HG03378 (cell line): ENCODE measurements around the gene NIM1K.

Experiments
- ATAC-seq: cut with Tn5 transposase; IDR thresholded peaks from one replicate; pipeline ENCODE4 v1.9.1; 2021; ENCODE audit warnings: mild to moderate bottlenecking, moderate library complexity; ENCODE audit not compliant: unreplicated experiment

The NIM1K gene

DNA sequence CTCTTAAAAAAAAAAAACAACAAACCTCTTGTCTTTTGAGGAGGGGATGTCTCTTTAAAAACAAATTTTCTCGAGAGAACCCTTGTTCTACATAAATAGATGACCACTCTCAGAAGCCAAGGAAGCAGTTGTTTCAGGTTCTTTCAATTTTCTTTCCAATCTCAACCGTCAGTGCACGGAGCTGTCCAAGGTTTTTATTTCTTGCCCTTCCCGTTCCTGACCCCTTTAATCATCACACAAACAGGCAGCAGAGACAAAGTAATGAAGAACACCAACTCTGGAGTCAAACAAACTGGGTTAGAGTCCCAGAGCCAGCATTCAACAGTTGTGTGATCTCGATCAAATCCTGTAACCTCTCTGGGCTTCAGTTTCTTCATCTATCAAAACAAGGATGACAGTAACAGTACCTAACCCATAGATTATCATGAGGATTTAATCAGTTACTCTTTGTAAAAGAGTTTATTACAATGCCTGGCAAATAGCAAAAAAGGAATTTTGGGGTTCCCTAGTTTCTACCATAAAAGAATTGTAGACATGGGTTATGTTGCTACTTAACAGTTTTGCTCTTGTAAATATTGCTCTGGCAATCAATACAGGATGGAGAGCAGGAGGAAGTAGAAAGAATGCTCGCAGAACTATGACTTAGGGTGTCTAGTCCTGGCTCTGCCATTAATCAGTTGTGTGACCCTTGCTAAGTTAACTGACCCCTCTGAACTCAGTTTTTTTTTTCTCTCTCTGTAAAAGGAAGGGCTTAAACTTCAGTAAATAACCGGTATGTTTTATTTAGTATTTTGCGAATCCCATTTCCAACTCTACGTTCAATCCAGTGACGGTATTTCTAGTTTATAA is 1.0 kb upstream of the NIM1K start:
- ATAC-seq: no peak

DNA sequence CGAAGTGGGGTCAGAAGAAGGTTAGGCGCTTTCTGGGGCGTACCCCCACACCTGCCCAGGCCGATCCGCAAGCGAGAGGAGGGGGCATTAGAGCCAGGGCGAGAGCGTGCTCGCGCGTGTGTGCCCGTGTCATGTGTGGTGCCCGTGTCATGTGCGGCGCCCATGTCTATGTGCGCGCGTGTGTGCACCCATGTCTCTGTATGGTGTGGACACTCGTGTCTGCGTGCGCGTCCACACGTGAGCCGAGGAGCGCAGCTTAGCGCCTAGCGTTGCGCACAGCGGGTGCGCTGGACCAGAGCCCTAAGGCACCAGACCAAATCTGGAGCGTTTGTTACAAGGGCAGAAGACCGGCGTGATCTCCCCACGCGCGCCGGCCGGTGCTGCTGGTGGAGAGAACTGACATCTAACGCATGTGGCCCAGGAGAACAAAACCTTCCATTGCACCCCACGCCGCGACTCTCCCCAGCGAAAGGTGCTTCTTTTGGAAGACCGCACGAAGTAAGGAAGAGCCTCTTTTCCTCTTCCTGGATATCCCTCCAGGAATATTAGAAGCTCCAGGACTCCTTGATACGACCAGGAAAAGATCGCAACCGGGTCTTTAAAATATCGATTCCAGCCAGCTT is 644 bp downstream of the NIM1K start:
- peak; percentile 37 for ATAC-seq

DNA sequence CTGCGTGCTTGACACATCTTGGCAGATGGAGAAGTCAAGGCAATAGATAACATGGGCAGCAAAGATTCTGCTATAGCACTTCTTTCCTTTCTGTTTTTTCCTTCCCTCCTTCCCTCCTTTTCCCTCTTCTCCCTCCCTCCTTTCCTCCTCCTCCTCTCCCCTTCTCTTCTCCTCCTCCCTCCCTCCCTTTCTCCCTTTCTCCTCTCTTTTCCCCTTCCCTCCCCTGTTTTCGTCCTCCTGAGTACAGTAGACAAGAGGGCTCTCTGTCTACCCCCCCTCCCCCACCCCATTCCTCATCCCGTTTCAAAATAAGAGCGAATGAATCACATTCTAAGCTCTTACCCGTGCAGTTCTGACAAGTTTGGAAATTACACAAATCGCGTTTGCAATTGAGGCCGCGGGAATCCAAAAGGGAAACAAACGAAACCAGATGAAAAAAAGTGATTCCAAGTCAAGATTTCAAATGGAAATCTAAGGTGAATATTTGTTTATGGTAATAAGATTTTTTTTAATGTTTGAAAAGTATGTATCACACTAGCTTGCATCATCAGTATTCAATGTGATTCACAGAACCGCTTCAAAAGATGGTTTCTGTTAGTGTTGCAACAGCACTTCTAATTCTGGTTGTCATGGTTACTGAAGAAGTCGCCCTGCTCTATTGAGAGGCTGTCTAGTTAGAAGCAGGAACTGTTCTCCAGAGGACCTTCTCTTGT is 1.3 kb downstream of the NIM1K start:
- peak; percentile 63 for ATAC-seq

DNA sequence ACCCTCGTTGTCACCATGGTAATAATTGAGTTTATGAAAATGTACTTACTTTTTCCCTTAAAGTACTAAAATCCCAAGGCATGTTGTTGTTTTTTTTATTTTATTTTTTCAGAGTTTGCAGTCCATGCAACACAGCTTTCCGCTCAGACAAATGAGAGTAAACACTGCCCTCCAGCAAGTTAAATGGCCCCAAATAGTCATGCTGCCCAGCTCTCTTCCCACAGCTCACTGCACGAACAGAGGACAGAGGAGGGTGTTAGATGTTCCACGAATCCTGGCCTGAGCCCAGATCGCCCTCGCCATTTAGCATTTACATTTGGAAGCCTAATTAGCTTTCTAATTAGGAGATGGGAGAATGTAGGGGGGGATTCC is 1.9 kb downstream of the NIM1K start:
- no peak for ATAC-seq

DNA sequence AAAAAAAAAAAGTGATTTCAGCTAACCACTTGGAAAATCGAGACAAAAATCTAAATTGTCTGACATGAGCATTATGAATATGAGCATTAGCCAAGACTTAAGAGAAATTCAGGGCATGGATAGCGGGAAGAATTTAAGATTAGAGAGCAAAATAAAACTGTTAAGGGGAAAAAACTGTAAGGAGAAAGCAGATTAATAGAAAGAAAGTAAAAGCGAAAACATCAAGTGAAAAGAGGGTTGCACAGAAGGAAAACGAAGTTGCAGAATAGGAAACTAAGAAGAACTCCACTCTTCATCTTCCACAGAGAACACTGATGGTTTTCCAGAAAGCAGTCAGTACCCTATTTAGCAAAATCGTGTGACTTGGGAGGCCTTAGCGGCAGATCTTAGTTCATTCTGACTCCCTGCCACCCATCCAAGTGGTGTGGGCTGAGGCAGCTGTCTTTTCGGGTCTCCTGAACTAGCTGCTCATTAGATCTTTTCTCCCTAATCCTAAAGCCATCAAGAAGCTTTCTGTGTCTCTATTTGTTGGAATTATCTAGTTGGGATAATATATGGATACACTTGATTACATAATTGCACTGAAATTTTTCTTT is 3.7 kb downstream of the NIM1K start:
- ATAC-seq: no peak

DNA sequence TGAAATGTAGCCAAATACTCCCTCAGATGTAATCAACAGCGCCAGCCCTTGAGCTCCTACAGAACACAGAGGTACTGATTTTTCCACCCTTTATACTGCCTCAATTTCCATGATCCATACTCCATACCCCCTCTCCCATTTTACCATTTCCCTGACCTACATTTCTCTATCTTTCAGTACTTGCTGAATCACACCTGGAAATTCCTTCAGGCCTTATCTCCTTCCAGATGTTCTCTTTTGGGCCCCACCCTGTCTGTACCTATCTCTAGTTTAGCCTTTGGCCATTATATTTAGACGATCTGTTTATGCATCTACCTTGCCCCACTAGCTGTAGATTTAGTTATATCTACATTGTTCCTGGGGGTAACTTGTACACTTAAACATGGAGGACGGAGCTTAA is 5.5 kb downstream of the NIM1K start:
- ATAC-seq: no peak

DNA sequence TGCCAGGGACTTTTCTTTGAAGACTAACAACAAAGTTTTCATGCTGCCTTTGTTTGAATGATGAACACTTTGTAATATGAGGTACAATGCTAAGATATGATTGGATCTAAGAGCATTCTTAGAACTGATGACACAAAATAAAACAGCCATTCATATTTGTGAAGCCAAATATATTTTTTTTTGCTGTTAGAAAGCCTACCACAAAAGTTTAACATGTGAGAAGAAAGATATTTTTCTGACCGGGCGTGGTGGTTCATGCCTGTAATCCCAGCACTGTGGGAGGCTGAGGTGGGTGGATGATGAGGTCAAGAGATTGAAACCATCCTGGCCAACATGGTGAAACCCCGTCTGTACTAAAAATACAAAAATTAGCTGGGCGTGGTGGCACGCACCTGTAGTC is 9.4 kb downstream of the NIM1K start:
- peak; percentile 52 for ATAC-seq

DNA sequence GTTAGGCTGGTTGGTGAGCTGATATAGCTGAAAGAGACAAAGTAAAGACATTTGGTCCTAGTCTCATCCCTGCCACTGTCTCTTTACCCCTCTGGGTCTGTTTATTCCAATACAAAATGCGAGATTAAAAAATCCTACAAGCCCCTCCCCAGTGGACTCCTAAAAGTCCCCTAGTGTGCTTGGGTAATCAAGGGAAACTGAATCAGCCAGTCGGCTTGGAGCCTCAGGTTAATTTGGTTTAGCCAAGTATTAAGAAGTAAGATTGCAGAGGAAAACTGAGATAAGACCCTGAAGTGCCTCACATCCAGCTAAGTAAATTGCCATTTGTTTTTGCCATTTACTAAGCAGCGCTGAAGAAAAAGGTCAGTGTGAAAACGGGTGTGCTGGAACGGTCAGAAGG is 10.4 kb downstream of the NIM1K start:
- no peak for ATAC-seq

DNA sequence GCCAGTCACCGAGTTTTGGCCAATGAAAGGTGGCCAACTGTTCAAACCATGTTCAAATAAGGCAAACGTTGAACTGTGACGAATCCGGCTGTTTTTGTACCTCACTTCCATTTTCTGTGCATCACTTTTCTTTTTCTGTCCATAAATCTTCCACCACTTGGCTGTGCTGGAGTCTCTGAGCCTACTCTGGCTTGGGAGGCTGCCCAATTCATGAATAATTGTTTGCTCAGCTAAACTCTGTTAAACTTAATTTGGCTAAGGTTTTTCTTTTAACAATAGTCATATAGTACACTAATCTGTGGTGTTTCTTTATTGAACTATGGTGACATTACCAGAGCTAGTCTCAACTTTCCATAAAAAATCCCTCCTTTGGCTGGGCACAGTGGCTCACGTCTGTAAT is 11.3 kb downstream of the NIM1K start:
- ATAC-seq: no peak

DNA sequence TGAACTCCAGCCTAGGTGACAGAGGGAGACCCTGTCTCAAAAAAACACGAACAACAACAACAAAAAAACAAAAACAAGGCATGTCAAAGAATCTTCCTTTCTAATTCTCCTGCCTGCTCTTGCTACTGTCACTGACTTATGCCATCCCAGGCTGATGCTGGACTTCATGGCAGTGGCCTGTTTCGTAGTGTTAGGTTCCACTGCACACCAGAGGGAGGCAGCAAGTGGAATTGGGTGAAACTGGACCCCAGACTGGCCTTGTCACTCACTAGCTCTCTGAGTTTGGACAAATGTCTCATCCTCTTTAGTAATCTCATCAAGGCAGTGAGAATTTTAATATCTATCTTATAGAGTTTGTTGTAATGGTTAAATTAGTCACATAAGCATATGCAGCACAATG is 12.9 kb downstream of the NIM1K start:
- ATAC-seq: no peak

DNA sequence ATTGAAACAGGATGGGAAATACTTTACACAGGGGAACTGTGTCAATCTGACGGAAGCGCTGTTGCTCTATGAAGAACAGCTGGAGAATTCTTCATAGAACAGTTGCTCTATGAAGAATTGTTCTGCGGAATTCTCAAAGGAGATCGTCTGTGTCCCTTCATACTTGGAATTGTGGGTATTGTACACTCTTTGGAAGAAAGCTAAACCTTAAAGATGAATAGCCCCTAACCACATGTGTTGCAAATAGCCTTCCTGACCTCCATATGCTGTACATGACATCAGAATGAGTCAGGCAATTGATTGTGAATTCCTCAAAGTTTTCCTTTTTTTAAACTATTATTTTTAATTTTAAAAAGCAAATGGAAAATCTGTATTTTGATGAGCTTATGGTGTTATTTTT is 15.6 kb downstream of the NIM1K start:
- no peak for ATAC-seq

DNA sequence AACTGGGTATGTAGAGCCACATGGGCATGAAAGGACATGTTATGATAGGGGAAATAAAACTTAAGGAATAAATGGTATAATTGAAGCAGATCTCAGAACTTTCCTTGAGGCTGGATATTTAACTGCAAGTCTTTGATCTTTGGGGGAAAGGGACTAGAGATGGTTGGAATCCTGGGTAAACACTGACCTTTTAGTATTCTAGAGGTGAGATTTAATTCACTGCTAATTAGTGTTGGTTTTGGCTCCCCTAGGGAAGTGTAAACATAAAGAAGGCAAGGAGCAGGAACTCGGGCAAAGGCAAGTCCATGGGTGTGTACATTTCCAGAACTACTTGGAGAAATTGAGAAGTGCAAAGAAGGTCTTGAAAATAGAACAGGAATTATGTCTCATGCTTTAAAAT is 16.6 kb downstream of the NIM1K start:
- ATAC-seq: no peak

DNA sequence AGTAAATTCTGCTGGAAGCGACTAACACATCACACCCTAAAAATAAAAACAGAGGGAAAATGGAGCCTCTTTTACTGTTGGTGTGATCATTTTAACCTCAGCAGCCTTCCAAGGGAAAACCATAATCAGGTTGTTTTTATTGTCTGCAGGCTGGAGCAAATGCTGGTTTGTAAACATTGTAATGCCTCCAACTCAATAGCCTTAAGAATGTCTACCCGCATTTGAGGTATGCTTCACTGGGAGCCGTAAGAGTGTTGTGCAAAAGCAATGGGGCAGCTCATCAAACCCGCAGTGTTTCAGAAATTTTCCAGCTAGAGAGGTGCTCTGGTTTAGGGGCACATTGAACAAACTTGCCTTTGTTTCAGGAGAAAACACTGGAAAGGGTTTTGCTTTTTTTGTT is 17.0 kb downstream of the NIM1K start:
- no peak for ATAC-seq

DNA sequence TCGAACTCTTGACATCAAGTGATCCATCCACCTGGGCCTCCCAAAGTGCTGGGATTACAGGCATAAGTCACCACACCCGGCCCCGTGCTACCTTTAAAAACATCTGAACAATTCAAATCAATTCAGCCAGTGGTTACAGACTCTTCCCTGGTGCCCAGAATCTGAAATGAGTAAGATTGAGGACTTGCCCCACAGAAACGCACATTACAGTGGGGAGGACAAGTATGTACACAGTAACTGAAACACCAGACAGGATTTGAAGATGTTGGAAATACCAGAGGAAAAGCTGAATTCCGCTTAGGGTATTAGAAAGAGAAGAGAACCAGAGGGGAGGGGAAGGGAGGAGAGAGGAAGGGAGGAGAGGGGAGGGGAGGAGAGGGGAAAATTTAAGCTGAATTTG is 17.8 kb downstream of the NIM1K start:
- no peak for ATAC-seq

DNA sequence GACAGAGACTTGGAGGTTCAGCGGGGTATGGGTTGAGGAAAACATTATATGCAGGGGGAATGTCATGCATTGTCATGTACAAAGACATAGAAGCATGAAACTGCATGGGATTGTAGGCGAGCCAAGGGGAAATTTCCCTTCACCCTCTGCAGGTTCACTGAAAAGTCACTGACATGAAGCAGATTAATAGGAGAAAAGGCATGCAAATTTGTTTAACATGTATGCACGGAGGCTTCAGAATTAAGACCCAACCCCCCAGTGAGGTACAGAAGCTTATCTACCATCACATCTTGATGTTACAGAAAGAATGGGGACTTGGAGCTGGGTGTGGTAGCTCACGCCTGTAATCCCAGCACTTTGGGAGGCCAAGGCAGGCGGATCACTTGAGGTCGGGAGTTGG is 18.5 kb downstream of the NIM1K start:
- ATAC-seq: no peak

DNA sequence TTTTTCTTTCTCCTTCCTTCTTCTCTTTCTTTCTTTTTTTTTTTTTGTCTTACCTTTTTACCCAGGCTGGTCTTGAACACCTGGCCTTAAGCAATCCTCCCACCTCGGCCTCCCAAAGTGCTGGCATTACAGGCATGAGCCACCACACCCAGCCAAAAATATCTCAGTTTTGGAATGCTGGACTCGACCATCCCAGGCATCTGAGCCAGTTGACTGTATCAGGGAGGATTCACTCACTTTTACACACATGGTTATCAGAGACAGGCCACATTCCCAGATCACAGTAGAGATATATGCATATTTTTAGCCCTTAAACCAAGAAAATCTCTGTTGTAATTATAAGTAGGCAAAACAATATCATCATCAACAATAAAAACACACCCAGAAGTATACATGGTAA is 21.9 kb downstream of the NIM1K start:
- no peak for ATAC-seq

DNA sequence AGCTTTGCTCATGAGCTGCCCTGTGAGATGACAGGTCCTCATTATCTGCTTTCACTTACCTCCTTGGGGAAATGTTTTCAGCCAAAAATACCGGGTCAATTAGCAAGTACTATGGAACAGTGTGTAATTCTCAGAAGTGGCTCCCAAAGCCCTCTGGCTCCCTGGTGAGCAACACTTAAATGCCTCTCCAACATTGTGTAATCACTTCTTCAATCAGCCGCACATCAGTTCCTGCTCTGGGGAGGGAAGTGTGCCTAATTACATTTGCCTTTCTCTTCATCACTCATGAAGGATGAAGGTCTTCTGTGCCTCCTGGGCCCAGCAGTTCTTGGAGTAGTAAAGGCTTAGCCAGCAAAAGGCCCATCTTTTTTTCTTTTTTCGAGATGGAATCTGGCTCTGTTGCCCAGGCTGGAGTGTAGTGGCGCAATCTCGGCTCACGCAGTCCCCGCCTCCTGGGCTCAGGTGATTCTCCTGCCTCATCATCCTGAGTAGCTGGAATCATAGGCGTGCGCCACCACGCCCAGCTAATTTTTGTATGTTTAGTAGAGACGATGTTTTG is 23.1 kb downstream of the NIM1K start:
- ATAC-seq: no peak

DNA sequence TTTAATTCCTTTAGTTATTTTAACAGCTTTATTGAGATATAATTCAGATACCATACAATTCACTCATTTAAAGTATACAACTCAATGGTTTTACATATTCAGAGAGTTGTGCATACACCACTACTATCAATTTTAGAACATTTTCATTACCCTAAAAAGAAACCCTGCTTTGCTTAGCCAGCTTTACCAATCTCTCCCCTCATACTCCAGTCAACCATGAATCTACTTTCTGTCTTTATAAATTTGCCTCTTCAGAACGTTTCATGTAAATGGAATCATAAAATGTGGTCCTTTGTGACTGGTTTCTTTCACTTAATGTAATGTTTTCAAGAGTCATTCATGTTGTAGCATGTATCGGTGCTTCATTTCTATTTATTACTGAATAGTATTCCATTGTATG is 24.9 kb downstream of the NIM1K start:
- no peak for ATAC-seq

DNA sequence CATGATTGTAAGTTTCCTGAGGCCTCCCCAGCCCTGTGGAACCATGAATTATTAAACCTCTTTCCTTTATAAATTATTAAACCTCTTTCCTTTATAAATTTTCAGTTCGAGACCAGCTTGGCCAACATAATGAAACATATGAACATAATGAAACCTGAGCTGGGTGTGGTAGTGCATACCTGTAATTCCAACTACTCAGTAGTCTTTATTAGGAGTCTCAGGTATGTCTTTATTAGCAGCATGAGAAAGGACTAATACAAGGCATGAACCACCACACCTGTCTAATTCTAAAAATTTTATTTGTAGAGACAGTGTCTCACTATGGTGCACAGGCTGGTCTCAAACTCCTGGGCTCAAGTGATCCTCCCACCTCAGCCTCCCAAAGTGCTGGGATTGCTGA is 27.1 kb downstream of the NIM1K start:
- ATAC-seq: no peak

DNA sequence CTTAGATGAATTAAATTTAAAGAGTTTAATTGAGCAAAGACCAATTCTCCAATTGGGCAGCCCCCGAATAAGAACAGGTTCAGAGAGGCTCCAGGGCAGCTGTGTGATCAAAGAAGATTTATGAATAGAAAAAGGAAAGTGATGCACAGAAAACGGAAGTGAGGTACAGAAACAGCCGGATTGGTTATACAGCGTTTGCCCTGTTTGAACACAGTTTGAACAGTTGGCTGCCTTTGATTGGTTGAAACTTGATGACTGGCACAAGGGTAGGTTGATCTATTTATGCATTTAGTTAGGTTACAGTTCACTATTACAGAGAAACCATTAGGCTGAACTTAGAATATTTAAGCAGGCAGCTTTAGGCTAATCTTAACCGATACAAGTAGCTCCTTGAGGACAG is 29.5 kb downstream of the NIM1K start:
- ATAC-seq: no peak

DNA sequence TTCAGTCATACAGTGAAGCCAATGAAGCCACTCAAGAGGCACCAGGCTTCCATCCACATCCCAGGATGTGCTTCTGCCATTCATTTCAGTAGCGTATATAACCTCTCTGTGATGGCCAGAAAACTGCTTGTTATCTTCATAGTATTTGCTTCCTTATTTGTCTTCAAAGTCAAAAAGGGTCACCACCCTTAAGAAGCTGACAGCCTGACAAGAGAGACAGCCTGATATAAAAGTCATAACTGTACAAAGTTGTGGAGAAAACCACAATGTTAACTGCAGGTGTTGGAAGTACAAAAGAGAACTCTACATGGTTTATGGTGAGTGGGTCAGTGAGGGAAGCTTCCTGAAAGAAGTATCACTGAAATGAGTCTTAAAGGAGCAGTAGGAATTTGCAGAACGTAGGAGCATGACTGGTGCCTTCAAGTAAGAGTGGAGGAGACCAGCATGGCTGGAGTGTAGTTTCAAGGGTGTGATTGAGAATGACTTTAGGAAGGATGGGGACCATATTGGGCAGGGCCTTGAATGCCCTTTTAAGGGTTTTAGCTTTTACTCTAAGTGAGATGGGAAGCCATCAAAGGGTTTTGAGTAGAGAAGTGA is 33.7 kb downstream of the NIM1K start:
- ATAC-seq: no peak
